Stimulated activated CD4-positive, alpha-beta T cell treated with anti-CD3 and anti-CD28 coated beads, Interleukin-4, amount 100 ng/mL, for 24 hours (primary cell): ENCODE data around the gene ERCC2.
"Not testable (repeated sequence)": the region's sequence is repeated elsewhere in the genome, so short reads cannot be mapped to it uniquely, and the experiment has no call there.

Source experiments
- DNase-seq: peaks from one replicate; pipeline ENCODE4 v3.0.0-alpha.2; 2020

ERCC2 gene

DNA sequence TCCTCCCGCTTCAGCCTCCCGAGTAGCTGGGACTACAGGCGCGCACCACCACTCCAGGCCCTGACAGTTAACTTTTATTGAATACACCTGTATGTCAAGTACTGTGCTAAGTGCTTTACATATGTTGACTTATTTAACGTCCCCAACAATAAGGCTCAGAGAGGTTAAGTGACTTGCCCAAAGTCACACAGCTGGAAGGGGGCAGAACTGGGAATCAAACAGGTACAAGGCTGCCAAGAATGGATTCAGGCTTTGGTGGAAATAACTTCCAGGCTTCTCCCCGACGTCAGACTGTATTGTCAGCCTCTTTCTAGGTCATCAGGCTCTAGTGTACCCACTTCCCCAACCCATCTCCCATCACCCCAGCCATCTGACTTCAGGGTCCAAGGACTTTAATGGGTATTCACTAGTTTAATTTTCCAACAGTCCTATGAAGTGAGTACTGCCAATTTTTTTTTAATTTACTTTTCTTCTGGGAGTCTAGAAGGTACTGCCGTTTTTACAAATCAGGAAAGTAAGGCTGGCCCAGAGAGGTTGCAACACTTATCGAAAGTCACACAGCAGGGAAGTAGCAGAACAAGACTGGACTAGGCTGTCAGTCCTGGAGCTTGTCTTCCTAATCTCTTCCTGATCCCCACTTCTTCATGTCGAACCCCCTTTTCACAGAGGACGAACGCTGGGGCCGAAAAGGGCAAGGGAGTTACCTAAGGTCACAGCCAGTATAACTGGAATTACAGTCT, 42.8 kb downstream of the ERCC2 start:
- DNase-seq, result no peak

DNA sequence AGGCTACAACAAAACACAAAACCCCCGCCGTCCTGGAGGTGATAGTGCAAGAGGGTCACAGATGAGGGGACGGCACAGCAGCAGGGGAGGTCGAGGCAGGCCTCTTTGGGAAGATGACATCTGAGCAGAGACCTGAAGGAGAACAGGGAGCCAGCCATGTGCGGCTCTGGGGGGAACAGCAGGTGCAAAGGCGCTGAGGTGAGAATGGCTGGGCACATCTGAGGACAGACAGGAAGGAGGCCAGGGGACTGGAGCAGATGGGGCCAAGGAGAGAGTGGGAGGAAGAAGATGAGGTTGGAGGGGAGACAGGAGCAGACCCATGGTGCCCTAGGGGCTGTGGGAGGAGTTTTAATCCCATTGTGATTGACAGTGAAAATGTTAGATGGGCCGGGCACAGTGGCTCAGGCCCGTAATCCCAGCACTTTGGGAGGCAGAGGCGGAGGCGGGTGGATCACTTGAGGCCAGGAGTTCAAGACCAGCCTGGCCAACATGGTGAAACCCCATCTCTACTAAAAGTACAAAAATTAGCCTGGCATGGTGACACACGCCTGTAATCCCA, 45.9 kb downstream of the ERCC2 start:
- DNase-seq, result no peak

DNA sequence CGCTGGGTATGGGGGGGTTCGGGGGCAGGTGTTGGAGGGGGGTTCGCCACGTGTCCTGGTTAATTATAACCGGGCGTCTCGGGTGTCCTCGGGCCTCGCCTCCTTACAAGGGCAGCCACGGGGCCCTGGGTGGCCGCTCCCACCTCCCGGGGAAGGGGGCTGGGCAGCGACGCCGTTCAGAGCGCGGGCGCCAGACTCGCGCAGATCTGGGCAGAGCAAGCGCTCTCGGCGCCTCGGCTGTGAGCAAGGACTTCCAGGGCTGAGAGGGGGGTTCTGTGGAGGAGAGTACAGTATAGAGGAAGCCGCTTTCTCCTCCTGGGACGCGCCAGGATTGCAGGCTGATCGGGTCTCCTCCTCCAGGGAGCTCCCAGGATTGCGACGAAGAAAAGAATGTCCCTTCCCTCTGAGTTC, 46.7 kb downstream of the ERCC2 start:
- no peak for DNase-seq

DNA sequence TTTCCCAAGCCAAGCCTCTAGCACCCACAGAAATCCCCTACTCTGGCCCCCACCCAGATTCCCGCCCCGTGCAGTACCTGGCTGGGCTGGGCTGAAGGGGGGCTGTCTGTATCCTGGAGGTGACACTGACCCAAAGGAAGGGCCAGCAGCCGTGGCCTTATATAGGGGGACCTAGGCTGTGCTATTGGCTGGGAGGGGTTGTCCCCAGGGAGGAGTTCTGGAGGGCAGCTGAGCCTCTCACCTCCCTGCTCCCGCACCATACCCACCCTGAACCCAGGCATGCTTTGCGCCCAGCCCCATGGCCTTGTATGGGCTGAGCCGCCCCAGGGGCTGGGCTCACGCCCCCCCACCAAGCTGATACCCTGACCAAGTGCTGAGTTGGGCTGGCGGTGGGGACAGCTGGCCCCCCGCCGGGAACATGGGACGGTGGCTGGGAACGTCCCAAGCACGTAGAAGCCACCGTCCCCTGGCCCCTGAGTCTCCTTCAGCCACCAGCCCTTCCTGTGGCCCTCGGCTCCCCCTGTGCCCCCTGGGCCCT, 47.6 kb downstream of the ERCC2 start, which contains the start of gene CKM:
Gene CKM, minus strand, starts transcription at position 132 of the 538 bp plus-strand sequence. CDS start 3,162 bp downstream, outside the sequence.
- no peak for DNase-seq

DNA sequence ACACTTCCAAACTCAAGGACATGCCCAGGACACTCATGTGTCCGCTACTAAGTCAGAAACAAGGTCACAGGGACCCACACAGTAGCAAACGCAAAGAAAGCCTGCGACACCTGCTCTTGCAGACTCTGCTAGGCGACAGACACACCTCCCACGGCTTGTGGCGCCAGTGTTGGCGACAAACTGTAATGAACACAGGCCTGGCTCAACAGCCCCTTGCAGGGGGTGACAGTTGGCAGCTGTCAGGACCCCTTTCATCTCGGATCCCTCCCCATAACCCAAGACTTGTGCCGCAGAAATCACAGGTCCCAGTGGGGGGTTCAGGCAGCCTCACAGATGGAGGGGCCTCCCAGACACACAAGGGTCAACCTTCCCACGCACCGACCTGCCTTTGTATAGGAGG, 48.1 kb downstream of the ERCC2 start:
- no peak for DNase-seq

DNA sequence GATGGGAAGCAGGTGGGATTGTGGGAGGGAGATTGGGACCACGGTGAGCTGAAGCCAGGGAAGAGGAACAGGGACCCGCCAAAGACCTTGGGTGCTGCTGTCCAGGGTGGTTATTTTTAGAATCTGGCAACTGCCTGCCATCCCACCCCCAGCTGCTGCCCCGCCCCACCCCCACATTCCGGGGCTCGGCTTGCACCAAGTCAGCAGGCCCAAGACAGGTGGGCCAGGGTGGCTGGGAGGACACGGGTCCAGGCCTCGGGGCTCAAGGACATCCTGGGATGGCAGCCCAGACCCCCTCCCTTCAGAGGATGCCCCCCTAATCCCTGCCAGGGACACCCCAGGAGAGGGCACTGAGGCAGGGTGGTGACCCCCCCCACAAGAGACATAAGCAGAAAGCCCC, 48.5 kb downstream of the ERCC2 start:
- DNase-seq, result no peak

DNA sequence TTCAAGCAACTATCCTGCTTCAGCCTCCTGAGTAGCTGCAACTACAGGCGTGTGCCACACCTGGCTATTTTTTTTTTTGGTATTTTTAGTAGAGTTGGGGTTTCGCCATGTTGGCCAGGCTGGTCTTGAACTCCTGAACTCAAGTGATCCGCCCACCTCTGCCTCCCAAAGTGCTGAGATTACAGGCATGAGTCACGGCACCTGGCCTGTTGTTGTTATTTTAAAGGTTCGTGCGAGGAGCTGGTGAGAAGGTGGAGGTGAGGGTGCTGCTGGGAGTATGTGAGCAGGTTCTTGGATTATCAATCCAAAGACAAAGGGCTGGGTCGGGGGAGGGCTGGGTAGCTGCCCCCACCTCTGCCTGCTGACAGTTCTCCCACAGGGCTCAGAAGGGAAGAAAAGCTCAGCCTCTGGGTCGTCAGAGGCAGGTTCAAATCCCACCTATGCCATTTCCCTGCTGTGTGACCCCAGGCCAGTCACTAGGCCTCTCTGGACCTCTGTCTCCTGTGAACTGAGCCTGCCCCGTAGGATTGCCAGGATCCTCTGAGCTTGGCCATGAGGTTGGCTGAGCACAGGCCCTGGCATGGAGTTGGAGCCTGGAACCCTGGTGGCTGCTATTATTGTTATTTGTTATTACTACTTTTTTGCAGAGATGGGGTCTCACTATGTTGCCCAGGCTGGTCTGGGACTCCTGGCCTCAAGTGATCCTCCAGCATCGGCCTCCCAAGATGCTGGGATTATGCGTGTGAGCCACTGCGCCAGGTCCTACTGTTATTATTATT, 49.2 kb downstream of the ERCC2 start:
- DNase-seq, result no peak

DNA sequence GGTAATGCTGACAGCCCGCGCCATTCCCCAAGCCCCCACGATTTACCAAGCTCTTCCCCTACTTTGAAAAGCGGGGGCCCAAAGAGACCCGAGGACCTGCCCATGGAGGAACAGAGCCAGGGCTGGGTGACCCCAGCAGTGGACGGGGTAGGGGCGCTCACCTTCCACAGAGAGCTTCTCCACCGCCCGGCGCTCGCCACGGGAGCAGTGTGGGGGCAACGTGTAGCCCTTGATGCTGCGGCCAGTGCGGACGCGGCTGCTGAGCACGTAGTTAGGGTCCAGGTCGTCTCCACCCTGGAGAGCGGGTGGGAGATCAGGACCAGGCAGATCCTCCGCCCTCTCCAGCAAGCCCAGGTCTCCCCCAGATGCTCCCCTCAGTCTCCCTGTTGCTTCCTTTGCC, 55.1 kb downstream of the ERCC2 start:
- no peak for DNase-seq

DNA sequence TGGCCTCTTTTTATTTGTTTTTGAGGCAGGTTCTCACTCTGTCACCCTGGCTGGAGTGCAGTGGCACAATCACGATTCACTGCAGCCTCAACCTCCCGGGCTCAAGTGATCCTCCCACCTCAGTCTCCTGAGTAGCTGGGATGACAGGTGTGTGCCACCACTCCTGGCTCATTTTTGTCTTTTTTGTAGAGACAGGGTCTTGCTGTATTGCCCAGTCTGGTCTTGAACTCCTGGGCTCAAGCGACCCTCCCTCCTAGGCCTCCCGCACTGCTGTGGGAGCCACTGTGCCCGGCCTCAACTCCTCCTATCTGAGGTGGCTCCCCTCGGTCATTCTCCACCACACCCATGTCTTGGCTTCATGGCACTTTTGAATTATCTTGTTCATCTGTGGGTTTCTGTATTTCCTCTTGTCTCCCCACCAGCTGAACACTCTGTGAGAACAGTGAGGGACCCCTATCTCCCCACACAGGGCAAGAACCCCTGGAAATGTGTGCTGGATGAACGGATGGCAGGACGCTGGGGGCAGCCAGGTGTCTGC, 55.6 kb downstream of the ERCC2 start:
- DNase-seq, result no peak

DNA sequence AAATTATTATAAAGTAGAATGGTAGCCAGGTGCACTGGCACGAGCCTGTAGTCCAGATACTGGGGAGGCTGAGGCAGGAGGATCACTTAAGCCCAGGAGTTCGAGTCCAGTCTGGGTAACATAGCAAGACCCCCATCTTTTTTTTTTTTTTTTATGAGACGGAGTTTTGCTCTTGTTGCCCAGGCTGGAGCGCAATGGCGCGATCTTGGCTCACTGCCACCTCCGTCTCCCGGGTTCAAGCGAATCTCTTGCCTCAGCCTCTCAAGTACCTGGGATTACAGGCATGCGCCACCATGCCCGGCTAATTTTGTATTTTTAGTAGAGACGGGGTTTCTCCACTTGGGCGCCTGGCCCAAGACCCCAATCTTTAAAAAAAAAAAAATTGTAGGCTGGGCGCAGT, 58.1 kb downstream of the ERCC2 start:
- not testable (repeated sequence) for DNase-seq

DNA sequence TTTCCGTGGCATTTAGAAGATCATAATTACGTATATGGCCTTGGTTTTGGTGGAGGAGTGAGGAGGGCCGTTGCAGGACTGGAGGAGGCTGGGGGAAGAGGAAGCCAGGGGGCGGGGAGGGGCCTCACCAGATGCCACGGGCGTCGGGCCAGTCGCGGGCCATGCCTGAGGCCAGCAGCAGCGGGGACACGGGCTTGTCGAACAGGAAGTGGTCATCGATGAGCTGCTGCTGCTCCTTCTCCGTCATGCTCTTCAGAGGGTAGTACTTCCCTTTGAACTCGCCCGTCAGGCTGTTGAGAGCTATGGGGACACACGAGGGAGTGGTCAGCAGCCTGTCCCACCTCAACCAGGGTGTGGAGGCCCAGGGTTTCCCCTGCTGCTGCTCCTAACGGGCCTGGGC, 58.8 kb downstream of the ERCC2 start:
- DNase-seq, result no peak

DNA sequence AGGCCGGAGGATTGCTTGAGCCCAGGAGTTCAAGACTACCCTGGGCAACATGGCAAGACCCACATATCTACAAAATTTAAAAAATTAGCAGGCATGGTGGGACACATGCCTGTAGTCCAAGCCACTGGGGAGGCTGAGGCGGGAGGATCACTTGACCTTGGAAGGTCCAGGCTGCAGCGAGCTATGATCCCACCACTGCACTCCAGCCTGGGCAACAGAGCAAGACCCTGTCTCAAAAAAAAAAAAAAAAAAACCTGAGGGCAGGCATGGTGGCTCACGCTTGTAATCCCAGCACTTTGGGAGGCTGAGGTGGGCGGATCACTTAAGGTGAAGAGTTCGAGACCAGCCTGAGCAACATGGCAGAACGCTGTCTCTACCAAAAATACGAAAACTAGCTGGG, 61.1 kb downstream of the ERCC2 start:
- not testable (repeated sequence) for DNase-seq

DNA sequence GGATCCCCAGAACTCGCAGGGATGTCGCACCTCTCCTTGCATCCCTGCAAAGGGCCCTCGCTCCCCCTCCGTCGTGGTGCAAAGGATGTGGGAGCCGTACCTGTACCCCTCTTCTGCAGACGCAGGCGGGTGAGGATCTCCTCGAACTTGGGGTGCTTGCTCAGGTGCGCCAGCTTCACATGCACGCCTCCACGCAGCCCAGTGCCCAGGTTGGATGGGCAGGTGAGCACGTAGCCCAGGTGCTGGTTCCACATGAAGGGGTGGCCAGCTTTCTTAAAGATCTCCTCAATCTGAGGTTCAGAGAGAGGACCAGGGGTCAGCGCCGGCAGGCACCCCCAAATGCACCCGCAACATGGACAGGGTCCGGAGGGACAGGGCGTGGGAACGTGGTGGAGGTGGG, 63.0 kb downstream of the ERCC2 start:
- no peak for DNase-seq

DNA sequence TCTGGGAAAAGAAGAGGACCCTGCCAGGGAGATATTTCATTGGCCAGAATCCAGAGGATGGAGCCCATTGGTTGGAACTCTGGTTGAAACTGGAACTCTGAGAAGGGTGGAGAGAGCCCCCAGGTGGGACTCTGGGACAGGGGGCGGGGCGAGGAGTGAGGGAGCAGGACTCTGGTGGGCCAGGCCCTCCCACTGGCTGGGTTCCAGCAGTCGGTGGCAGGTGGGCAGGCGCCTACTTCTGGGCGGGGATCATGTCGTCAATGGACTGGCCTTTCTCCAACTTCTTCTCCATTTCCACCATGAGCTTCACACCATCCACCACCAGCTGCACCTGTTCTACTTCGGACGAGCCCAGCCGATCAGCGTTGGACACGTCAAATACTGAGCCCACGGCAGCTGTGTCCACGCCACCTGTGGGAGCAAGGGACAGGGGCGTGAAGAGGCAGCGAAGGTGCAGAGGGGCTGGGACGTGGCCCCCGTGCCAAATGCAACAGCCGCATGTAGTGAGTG, 63.8 kb downstream of the ERCC2 start:
- no peak for DNase-seq

DNA sequence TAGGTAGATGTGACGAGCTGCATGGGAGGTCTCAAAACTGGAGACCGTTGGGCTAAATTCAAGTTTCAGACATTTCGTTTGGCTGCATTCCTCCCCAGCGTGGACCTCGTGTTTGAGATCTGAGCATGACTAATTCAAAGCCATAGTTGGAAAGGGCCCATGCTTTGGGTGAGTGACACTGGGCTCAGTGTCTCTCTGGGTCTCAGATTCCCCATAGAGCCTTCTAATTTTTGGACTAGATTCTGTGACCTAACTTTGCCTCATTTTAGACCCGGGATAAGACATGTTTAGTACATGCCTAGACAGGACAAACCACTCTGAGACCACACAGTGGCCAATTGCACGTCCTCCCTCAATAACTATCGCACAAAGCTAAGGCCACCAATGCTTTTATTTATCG, 64.3 kb downstream of the ERCC2 start:
- no peak for DNase-seq

DNA sequence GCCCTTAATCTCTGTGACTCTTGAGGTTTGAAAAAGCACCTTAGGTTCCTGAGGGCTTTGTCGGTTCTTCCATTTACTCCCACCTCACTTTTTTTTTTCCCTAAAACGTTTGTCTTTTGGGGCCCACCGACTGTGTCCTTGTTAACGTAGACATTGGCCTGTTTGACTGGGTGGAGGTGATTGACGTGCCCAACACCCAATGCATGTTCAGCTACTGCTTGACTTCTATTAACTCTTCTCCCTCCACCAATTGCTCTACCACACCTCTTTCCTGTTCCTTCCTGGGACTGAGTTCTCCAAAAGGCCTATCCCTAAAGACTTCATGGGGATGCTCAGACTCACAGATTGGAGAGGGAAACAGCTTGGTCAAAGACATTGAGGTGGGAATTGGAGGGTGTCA, 65.0 kb downstream of the ERCC2 start:
- DNase-seq, result no peak

DNA sequence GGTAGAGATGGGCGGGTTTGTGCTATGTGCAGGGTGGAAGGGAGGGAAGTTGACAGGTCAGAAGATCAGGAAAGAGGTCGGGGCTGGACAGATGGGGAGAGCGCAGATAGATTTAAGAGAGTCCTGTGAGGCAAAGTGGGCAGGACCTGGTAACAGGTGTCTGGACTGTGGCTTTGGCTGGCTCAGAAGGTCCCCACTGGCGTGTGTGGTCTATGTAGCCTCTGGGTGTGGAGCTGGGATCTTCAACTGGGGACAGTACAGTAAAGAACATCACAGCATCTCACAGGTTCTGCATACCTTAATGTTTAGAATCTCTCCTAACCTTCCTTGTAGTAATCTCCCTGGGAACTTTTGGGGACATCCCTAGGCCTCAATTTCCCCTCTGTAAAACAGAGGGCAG, 65.4 kb downstream of the ERCC2 start:
- DNase-seq, result no peak

DNA sequence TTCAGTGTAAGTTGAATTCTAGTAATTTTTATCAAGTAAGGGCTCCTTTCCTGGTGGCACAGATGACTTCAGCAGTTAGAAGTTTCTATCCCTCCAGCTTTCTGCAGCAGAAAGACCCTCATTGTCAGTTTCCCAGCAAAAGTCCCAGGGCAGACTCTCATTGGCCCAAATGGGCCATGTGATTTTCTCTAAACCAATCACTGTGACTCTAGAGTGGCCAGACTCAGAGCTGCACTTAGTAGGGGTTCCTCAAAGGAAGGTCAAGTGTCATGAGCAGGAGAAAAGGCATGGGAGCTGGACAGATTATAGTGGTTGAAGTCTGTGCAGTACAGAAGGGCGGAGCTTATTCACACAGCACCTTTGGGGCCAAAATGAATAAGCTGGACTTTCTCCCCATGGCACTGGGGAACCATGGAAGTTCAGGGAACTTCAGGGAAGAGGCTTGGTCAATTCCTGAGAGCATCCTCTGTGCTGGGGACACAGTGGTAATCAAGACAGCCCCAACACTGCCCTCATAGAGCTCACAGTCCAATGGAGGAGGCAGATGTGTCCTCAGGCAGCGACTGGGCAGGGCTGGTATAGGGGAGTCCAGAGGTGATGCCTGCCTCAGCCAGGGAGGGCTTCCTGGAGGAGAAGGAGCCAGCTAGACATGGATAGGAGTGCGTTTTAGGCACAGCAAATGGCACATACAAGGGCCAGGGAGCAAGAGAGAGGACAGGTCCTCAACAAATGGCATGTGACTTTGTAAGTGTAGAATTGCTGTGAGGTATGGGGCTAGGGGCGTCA, 66.0 kb downstream of the ERCC2 start:
- DNase-seq, result no peak

DNA sequence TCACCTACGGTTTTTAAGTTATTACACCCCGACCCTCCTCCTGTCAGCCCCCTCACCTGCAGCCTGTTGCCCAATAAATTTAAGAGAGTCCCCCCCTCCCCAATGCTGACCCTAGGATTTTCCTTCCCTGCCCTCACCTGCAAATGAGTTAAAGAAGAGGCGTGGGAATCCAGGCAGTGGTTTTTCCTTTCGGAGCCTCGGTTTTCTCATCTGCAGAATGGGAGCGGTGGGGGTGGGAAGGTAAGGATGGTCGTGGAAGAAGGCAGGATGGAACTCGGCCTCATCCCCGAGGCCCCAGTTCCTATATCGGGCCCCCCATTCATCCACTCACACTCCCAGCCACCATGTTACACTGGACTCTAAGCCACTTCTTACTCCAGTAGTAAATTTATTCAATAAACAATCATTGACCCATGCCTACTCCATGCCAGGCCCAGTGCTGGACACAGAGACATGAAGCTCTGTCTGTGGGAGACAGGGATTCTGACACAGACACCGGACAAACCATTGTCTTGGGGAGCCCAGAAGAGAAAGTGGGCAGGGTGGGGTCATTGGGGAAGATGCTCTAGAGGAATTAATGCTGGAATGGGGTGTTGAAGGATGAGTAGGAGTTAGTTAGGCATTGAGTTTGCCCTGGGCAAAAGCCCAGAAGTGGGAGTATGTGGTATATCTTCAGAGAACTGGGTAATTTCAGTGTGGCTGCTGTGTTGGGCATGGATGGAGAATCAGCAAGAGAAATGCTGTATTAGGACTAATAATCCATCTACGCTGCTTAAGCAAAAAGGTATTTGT, 66.9 kb downstream of the ERCC2 start:
- DNase-seq, result no peak

DNA sequence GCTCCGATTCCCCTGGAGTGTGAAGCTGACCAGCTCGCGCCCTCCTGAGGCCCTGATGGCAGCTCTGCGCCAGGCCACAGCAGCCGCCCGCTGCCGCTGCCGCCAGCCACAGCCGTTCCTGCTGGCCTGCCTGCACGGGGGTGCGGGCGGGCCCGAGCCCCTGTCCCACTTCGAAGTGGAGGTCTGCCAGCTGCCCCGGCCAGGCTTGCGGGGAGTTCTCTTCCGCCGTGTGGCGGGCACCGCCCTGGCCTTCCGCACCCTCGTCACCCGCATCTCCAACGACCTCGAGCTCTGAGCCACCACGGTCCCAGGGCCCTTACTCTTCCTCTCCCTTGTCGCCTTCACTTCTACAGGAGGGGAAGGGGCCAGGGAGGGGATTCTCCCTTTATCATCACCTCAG, 68.0 kb downstream of the ERCC2 start:
- DNase-seq, result no peak
